IPS-20b (cell line): ENCODE results near the gene EGFR.

Source experiments
- H3K27ac ChIP-seq: one replicate; pipeline ENCODE4 v1.5.1; 2013; ENCODE audit warnings: low read length
- H3K27me3 ChIP-seq: 2 replicates; pipeline ENCODE4 v1.6.1; 2013; ENCODE audit warnings: mild to moderate bottlenecking, low read length, inconsistent platforms; ENCODE audit not compliant: insufficient read depth
- H3K36me3 ChIP-seq: 2 replicates; pipeline ENCODE4 v1.6.1; 2013; ENCODE audit warnings: low read depth, mild to moderate bottlenecking, inconsistent platforms, low read length, moderate library complexity; ENCODE audit not compliant: insufficient read depth
- H3K4me1 ChIP-seq: 2 replicates; pipeline ENCODE4 v1.6.1; 2013; ENCODE audit warnings: mild to moderate bottlenecking, control low read depth, inconsistent platforms, low read length, moderate library complexity; ENCODE audit not compliant: insufficient read depth
- H3K4me3 ChIP-seq: 2 replicates; pipeline ENCODE4 v1.5.1; 2013; ENCODE audit warnings: mild to moderate bottlenecking, low read length, inconsistent platforms
- H3K9ac ChIP-seq: 2 replicates; pipeline ENCODE4 v1.6.1; 2013; ENCODE audit warnings: low read depth, mild to moderate bottlenecking, inconsistent platforms, low read length, moderate library complexity
- H3K9me3 ChIP-seq: 2 replicates; pipeline ENCODE4 v1.6.1; 2013; ENCODE audit warnings: mild to moderate bottlenecking, low read depth, low read length, inconsistent platforms; ENCODE audit not compliant: insufficient read depth

EGFR gene

DNA sequence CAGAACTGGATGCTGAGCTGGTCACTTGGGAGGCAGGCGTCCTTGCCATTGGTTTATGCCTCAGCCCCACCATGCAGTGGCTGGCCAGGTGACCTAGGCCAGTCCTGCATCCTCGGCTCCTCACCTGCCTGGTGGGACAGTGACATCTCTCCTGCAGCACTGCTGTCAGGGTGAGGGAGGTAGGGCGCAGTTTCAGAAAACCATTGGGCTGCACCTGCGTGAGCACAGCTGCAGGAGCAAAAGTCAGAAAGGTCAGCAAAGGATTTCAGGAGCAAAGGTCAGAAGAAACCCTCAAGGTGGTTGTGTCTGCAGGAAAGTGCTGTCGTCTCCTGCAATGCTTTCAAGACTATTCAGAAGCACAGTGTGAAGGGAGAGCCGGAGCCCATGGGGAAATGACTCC is 48.1 kb downstream of the EGFR start:
- Histone ChIP-seq H3K36me3 (no peaks in the 10 kb centered on the region), H3K9me3 (no peaks in the 10 kb centered on the region), H3K27ac (no peak overlapping the region), H3K27me3 (no peaks in the 10 kb centered on the region), H3K4me3 (no peak overlapping the region), H3K9ac (no peak overlapping the region), H3K4me1 (peaks cover 22% of the 10 kb centered on the region)

DNA sequence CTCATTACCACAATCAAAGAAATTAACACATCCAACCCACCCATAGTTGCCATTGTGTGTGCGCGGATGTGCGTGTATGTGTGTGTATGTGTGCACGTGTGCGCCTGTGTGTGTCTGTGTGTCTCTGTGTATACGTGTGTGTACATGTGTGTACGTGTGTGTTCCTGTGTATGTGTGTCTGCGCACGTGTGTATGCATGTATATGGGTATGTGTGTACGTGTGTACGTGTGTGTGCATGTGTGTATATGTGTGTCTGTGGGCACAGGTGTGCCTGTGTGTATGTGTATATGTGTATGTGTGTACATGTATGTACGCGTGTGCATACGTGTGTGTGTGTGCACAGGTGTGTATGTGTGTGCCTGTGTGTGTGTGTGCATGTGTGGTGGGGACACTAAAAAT is 48.9 kb downstream of the EGFR start:
- Histone ChIP-seq H3K27ac (no peak overlapping the region), H3K4me3 (no peak overlapping the region)

DNA sequence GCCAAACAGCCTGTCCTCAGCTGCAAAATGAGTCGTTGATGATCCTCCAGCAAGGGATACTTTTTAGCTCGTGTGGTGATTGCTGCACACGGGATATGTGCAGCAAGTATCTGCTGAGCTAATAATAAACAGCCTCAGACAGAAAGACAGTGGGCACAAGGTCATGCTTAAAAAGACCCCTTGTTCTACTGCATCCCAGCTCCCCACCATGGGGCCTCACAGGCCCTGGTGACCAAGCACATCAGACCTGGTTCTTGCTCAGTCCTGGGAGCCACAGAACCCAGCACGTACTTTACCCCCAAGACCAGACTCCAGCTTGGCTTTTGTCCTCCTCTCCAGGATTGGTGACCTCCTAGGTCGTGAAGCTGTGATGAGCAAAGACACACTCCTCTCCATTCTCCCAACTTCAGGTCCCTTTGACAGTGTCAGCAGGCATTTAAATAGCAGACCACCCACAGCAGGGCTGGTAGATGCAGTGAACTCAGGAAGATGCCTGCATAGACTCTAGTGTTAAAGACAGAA is 50.5 kb downstream of the EGFR start:
- Histone ChIP-seq H3K27me3 (no peaks in the 10 kb centered on the region), H3K9me3 (no peaks in the 10 kb centered on the region), H3K9ac (no peak overlapping the region), H3K27ac (no peak overlapping the region), H3K36me3 (no peaks in the 10 kb centered on the region), H3K4me3 (no peak overlapping the region), H3K4me1 (peaks cover 22% of the 10 kb centered on the region)

More for the DNA sequence above, 48.9 kb downstream of the EGFR start:
- Histone ChIP-seq H3K4me1 (peaks cover 22% of the 10 kb centered on the region), H3K36me3 (no peaks in the 10 kb centered on the region), H3K9me3 (no peaks in the 10 kb centered on the region), H3K27me3 (no peaks in the 10 kb centered on the region), H3K9ac (no peak overlapping the region)

DNA sequence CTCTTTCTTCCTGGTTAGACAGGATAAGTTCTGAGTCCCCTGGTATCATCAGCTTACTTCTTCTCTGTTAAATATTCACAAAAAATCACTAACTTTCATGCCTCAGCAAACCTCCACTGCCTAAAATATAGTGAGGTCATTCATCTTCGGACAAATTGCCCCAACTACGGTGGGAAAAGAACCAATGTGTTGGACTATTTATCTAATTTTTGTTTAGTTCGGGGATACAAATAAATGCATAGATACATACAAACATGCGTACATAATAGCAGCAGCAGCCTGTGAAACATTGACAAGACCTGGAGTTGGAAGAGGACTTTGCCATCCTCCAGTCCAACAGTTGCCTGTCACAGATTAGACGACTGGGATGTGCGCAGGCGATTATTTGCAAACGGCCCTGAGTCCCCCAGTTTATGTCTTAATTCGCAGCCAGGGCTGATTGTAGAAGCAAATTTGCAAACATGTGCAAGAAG is 51.5 kb downstream of the EGFR start:
- Histone ChIP-seq H3K27me3 (no peaks in the 10 kb centered on the region), H3K4me1 (peaks cover 18% of the 10 kb centered on the region), H3K9ac (no peak overlapping the region), H3K9me3 (no peaks in the 10 kb centered on the region), H3K27ac (no peak overlapping the region), H3K4me3 (no peak overlapping the region), H3K36me3 (no peaks in the 10 kb centered on the region)

DNA sequence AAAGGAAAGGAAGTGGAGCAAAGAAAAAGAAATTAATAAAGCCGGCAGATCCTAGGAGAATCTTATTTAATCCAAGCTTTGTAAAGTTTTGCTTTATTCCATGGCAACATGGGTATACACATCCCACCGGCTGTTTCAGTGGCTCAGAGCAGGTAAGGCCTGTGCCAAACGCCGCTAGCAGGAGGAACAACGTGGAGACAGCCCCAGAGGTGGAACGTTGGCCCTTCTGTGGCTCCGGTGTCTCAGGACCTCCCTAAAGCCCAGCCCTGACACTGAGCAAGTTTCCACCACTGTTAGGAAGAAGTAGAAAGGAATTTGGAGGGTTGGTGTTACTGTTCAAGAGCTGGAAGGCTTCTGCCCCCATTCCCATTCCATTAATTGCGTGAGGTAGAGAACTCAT is 52.0 kb downstream of the EGFR start:
- H3K9me3 ChIP-seq, result no peaks in the 10 kb centered on the region
- no peaks in the 10 kb centered on the region for H3K36me3 ChIP-seq
- H3K27ac ChIP-seq, result no peak overlapping the region
- H3K4me1 ChIP-seq, result peaks cover 14% of the 10 kb centered on the region
- H3K27me3 ChIP-seq, result no peaks in the 10 kb centered on the region
- no peak overlapping the region for H3K4me3 ChIP-seq
- no peak overlapping the region for H3K9ac ChIP-seq

DNA sequence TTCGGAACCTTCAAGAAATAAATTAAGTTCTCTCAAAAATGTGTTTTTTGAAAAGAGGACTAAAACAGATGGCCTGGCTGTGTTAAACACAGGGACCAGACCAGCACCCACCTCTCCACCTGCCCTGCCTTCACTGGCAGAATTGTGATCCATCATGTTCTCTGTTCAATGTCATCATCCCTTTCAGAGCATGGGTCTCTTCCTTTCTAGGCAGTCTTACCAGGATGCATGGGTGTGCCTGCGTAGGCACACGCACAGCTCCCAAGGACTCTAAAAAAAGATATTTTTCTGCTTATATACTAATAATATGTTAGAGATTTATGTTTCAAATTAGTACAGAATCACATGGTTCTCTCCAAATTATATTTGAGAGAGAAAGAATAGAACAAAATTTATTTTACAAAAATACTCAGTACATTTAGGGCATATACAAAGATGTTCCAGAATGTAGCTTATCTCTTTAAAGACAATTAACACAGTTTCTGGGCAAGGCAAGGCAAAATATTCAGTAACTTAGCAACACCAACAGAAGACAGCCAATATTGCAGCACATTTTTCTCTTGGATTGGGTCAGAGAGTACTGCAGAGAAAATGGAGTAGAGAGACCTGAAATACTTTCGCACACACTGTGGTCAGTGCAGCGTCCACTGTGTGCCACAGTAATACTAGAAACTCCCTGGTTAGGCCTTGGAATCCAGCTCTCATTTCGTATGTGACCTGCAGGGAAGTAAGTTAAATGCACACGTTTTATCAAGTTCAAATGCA is 52.8 kb downstream of the EGFR start:
- Histone ChIP-seq H3K9ac (no peak overlapping the region), H3K36me3 (no peaks in the 10 kb centered on the region), H3K27ac (no peak overlapping the region), H3K4me1 (peaks cover 7% of the 10 kb centered on the region), H3K27me3 (no peaks in the 10 kb centered on the region), H3K9me3 (no peaks in the 10 kb centered on the region), H3K4me3 (no peak overlapping the region)

DNA sequence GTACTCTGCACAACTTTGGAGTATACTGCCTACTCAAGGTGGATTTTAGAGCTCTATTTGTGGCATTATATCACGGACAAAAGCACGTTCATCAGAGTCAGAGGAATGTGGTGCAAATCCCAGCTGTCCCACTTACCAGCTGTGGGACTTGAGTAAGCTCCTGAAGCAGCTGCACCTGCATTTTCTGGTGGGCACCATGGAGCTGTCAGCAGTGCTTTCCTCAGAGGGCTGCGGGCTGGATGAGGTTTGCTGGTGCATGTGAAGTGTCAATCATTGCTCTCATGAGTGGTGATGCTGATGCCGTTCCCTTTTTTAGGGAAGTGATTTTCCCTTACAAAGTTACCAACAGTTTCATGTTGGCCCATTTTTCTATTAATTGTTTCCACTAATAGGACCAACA is 53.4 kb downstream of the EGFR start:
- no peak overlapping the region for H3K4me3 ChIP-seq
- no peak overlapping the region for H3K9ac ChIP-seq
- no peak overlapping the region for H3K27ac ChIP-seq
- no peaks in the 10 kb centered on the region for H3K9me3 ChIP-seq
- no peaks in the 10 kb centered on the region for H3K27me3 ChIP-seq
- H3K4me1 ChIP-seq, result no peaks in the 10 kb centered on the region; the same call in 1 of the 2 replicates
- H3K36me3 ChIP-seq, result no peaks in the 10 kb centered on the region

DNA sequence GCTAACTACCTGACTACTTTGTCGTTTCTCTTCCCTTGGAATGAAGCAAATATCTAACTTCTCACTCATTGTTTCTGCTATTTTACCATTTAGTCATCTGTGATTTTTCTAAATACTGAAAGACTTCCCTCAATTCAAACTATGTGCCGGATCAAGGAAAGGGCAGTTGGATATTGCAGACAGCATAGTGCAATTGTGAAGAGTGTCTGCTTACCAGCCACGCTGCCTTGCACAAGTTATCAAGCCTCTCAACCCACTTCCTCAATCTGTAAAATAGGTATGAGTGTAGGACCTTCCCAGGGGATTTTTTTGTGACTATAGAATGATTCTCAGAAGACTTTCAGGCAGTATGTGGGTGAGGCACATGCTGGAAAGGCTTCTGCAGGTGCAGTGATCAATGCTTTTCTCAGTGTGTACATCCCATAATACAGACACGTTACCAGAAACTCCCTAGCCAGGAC is 54.3 kb downstream of the EGFR start:
- H3K9ac ChIP-seq, result no peak overlapping the region
- no peak overlapping the region for H3K4me3 ChIP-seq
- no peaks in the 10 kb centered on the region for H3K9me3 ChIP-seq
- H3K4me1 ChIP-seq, result no peaks in the 10 kb centered on the region
- no peak overlapping the region for H3K27ac ChIP-seq
- H3K36me3 ChIP-seq, result no peaks in the 10 kb centered on the region
- no peaks in the 10 kb centered on the region for H3K27me3 ChIP-seq

DNA sequence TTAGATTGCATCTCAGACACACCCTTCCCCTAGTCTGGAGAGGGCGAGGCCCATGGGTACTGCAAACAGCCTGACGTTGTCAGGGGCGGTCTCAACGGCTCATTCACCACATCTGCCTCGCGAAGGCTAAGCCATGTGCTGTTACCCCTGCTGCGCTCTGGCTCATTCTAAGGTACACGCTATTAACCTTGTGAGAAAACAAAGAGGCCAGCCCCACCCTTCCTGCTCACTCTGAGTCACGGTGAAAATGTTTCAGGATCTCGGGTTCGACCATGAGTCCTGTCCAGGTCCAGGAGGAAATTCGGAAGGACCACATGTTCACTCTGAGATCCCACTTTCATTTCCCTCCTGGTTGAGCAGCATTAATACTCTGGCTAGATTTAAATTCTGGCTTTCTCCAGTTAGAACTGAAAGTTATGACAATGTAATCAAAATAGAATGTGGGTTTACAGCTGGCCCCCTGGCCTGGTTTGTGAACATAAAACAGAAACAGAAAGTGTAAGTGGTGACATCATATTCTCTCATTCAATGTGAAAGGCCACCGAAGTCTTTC is 55.2 kb downstream of the EGFR start:
- H3K27ac ChIP-seq, result no peak overlapping the region
- H3K9me3 ChIP-seq, result no peaks in the 10 kb centered on the region
- H3K27me3 ChIP-seq, result no peaks in the 10 kb centered on the region
- H3K4me3 ChIP-seq, result no peak overlapping the region
- no peak overlapping the region for H3K9ac ChIP-seq
- H3K4me1 ChIP-seq, result no peaks in the 10 kb centered on the region
- no peaks in the 10 kb centered on the region for H3K36me3 ChIP-seq

DNA sequence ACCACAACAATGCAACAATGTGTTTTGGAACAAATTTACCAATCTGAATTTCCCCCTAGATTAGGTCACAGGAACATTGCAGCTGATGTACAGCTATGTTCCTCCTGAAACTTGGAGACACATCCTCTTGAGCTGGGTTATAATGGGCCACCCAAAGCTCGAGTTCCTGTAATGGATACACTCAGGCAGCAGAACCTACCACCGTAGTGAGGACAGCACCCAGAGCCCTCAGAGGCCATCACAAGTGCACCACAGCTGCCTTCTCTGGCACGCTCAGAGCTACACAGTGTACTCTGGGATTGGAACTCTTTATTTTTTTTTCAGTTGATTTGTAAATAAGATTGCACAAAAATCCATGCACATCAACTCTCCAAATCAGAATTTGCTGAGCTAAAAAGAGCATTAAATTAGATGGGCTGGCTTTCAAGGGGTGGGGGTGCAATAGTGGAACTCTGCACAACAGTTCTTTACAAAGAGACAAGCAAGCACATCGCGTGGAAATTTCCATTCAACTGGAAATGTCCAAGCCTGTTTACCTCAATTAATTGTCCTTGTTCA is 56.7 kb downstream of the EGFR start:
- Histone ChIP-seq H3K4me3 (no peak overlapping the region), H3K36me3 (no peaks in the 10 kb centered on the region), H3K27ac (no peak overlapping the region), H3K4me1 (no peaks in the 10 kb centered on the region), H3K9ac (no peak overlapping the region), H3K9me3 (no peaks in the 10 kb centered on the region), H3K27me3 (no peaks in the 10 kb centered on the region)

DNA sequence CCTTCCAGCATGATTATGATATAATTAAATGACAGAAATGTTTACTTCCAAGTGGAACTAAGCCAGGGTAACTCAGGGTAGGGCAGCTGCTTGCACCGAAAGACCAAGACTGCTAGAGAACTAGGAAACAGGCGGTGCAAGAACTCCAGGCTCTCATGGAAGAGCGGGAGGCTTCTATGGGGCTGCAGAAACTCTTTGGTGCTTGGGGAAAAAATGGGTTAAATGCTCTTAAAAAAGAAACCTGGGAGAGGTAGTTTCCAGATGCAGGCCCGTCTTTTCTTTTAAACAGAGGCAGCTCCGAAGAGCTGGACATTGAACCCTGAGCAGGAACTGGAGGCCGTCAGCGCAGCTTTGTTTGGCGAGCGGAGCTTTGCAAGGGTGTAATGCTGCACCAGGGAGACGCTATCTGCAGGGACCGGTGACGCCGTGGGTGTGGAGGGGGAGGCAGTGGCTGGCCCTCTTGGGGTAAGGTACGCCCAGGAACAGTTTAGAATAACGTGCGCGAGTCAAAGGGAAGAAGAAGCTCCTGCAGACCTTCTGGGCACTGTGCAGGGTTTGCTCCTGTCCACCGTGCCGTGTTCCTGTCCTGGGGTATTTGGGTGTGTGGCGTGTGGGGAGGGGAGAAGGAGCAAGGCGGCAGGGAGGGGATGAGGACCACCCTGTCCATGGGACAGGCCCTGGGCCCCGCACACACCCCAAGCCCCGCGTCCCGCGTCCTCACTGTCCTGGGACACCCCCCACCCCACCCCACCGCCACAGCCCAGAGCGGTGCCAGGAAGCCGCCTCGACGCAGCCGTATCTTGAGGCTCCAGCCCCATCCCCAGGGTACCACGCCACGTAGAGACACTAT is 59.0 kb downstream of the EGFR start:
- Histone ChIP-seq H3K4me1 (no peaks in the 10 kb centered on the region), H3K4me3 (no peak overlapping the region), H3K27ac (no peak overlapping the region), H3K36me3 (no peaks in the 10 kb centered on the region), H3K9me3 (no peaks in the 10 kb centered on the region), H3K27me3 (no peaks in the 10 kb centered on the region), H3K9ac (no peak overlapping the region)
